ENCODE results near the gene HIPK4. TPM values are rescaled to one million over a fixed set of nuclear protein-coding genes. Genes with fewer than 3 reads are reported as not detected.
A peak's percentile ranks its signal among the peaks of the same experiment; 100 is the strongest.

The HIPK4 gene
- total RNA-seq, 2 donors from 2014 or later, result 0.14 to 2.6 TPM

GRCh38 chr19:40365010-40365409, 25.0 kb downstream of the HIPK4 start:
- Histone ChIP-seq H3K36me3 (peaks cover 0 to 4% of the 10 kb centered on the region in 2 donors), H3K27ac (peak overlapping the region in 1 of 2 donors; percentile 48), H3K4me3 (peak overlapping the region in 1 of 2 donors; percentile 29), H3K9me3 (no peaks in the 10 kb centered on the region), H3K4me1 (replicated peaks) (no peaks in the 10 kb centered on the region), H3K27me3 (replicated peaks; ENCODE audit: insufficient read depth) (no peaks in the 10 kb centered on the region)
- intact Hi-C loops (cut with DNase I), result no loop called here
- TF ChIP-seq POLR2A (IDR thresholded peaks at IDR 0.05) (no peak), CTCF (IDR thresholded peaks at IDR 0.05) (no peak), POLR2AphosphoS5 (IDR thresholded peaks at IDR 0.05) (no peak)
- no peak for DNase-seq (ENCODE audit: low spot score)
- WGBS, result 66% methylated on average over 3 of the region's 3 CpGs

DNA sequence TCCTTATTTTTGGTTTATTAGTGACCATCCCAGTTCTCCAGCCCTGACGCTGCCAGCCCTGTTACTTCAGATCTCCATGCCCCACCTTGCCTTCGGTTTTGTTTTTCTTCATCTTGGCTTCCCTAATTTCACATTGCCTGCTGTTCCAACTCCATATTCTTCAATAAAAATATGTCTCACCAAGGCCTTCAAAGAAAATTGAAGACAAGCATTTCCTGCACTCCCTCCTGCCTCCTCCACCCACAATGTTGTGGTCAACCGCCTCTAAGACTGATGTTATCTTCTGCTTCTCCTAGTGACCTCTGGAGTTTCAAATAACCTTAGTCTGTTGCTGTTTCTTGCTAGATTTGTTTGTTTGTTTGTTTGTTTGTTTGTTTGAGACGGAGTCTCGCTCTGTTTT, 26.9 kb downstream of the HIPK4 start:
- TF ChIP-seq POLR2AphosphoS5 (IDR thresholded peaks at IDR 0.05) (no peak), POLR2A (IDR thresholded peaks at IDR 0.05) (no peak), CTCF (IDR thresholded peaks at IDR 0.05) (no peak)
- Histone ChIP-seq H3K4me3 (no peak overlapping the region), H3K9me3 (no peaks in the 10 kb centered on the region), H3K4me1 (replicated peaks) (no peaks in the 10 kb centered on the region), H3K27me3 (replicated peaks; ENCODE audit: insufficient read depth) (no peaks in the 10 kb centered on the region), H3K36me3 (no peaks in the 10 kb centered on the region), H3K27ac (no peak overlapping the region)
- WGBS, result 78% methylated on average over 5 of the region's 5 CpGs
- no peak for DNase-seq (ENCODE audit: low spot score)
- intact Hi-C loops (cut with DNase I), result no loop called here

DNA sequence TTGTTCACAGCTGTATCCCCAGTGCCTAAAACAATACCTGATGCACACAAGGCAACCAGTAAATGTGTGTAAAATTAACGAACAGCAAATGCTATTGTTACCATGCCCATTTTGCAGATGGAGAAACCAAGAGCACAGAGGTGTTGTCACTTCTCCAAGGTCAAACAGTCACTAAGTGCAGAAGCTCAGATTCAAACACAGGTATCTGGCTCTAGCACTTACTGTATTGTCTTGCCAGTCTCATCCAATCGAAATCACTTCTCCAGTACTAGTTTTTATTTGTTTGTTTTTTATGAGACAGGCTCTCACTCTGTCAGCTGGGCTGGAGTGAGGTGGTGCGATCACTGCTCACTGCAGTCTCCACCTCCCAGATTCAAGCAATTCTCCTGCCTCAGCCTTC, 27.8 kb downstream of the HIPK4 start:
- 65% methylated on average over 3 of the region's 3 CpGs for WGBS
- Histone ChIP-seq H3K27me3 (replicated peaks; ENCODE audit: insufficient read depth) (no peaks in the 10 kb centered on the region), H3K27ac (no peak overlapping the region), H3K4me3 (no peak overlapping the region), H3K4me1 (replicated peaks) (no peaks in the 10 kb centered on the region), H3K9me3 (no peaks in the 10 kb centered on the region), H3K36me3 (no peaks in the 10 kb centered on the region)
- TF ChIP-seq CTCF (IDR thresholded peaks at IDR 0.05) (no peak), POLR2AphosphoS5 (IDR thresholded peaks at IDR 0.05) (peak; percentile 49)
- no peak for DNase-seq (ENCODE audit: low spot score)
- intact Hi-C loops (cut with DNase I), result no loop called here

- WGBS, result 85% methylated on average over 12 of the region's 12 CpGs
Observed at GRCh38 chr19:40360708-40361241, 29.2 kb downstream of the HIPK4 start.

More at GRCh38 chr19:40360708-40361241, 29.2 kb downstream of the HIPK4 start:
- DNase-seq (ENCODE audit: low spot score), result no peak
- Histone ChIP-seq H3K4me3 (no peak overlapping the region), H3K27ac (no peak overlapping the region), H3K27me3 (replicated peaks; ENCODE audit: insufficient read depth) (no peaks in the 10 kb centered on the region), H3K4me1 (replicated peaks) (no peaks in the 10 kb centered on the region), H3K36me3 (no peaks in the 10 kb centered on the region), H3K9me3 (no peaks in the 10 kb centered on the region)
- intact Hi-C loops (cut with DNase I), result no loop called here
- TF ChIP-seq POLR2A (IDR thresholded peaks at IDR 0.05), result no peak
- no peak for TF ChIP-seq POLR2AphosphoS5 (IDR thresholded peaks at IDR 0.05)
- TF ChIP-seq CTCF (IDR thresholded peaks at IDR 0.05), result no peak
